Left lung (tissue), 10 donors: ENCODE data around the gene RCVRN. TPM values are rescaled to one million over a fixed set of nuclear protein-coding genes. Genes with fewer than 3 reads are reported as not detected.

Experiments
- ATAC-seq: fragments of 200-7000 bp; cut with Tn5 transposase; one replicate; pipeline ENCODE4 v1.9.1; 2020; ENCODE audit warnings: moderate library complexity
- DNase-seq, 4 donors: peaks; one replicate each; pipeline ENCODE4 v3.0.0-alpha.2; 2013 to 2020
- H3K27ac ChIP-seq, 2 donors: fragments of 200-600 bp; sonication (generic) in 1 of 2; one replicate each; pipeline versions ENCODE4 v1.5.0 to v1.8.0; 2020 to 2021
- H3K27me3 ChIP-seq, 2 donors: fragments of 200-600 bp; sonication (generic) in 1 of 2; one replicate each; pipeline versions ENCODE4 v1.5.0 to v1.8.0; 2020 to 2021
- H3K36me3 ChIP-seq, 2 donors: fragments of 200-600 bp; sonication (generic) in 1 of 2; one replicate each; pipeline versions ENCODE4 v1.5.0 to v1.8.0; 2020 to 2021
- H3K4me1 ChIP-seq, 2 donors: fragments of 200-600 bp; one replicate each; pipeline ENCODE4 v1.8.0; 2021
- H3K4me3 ChIP-seq, 2 donors: fragments of 200-600 bp; sonication (generic) in 1 of 2; one replicate each; pipeline versions ENCODE4 v1.5.0 to v1.8.0; 2020 to 2021; ENCODE audit warnings: mild to moderate bottlenecking in 1 of 2
- H3K9me3 ChIP-seq, 2 donors: fragments of 200-600 bp; sonication (generic) in 1 of 2; one replicate each; pipeline versions ENCODE4 v1.5.0 to v1.8.0; 2020 to 2021
- intact Hi-C, 2 donors: fragments of 100-400 bp; cut with DNase I; formaldehyde crosslinking; loops; one replicate each; pipeline versions ENCODE4 v1.11.2 to v1.14.2; 2022
- polyA plus RNA-seq, 6 donors: library from polyadenylated mRNA; unstranded; fragments of 120-200 nt; gene quantifications; one replicate each; pipeline ENCODE4 v1.2.1, GENCODE V29; 2013; ENCODE audit not compliant: insufficient read length in 6 of 6
- total RNA-seq, 2 donors: library from RNA; stranded (reverse); fragmentation: NEBNext Ultra II Directional; extraction: Animal tissue kit (Norgen Biotek cat#: 25700); gene quantifications; one replicate each; pipeline ENCODE4 v1.2.1, GENCODE V29; 2021
- TF ChIP-seq, protein P1 (sequence below), 2 donors: fragments of 200-600 bp; sonication (generic) in 1 of 2; IDR thresholded peaks; one replicate each; pipeline versions ENCODE4 v1.5.0 to v1.8.0; 2021; ENCODE audit warnings: antibody characterized with exemption in 2 of 2
- donor health status: DM: no; HTN: yes; CAD: no.
- donor health status: DM: no; HTN: no; CAD: no.

Gene RCVRN
- total and polyA plus RNA-seq, 8 donors = 0.17 to 0.67 (median 0.41) TPM

GRCh38 chr17:9900784-9901183 lies 4.3 kb downstream of the RCVRN start:
- Histone ChIP-seq H3K27ac (peak overlapping the region in 1 of 2 donors; percentile 33), H3K27me3 (peaks cover 0 to 15% of the 10 kb centered on the region in 2 donors), H3K36me3 (no peaks in the 10 kb centered on the region), H3K4me3 (no peak overlapping the region), H3K4me1 (peaks cover 0 to 4% of the 10 kb centered on the region in 2 donors), H3K9me3 (no peaks in the 10 kb centered on the region)
- intact Hi-C loops = no loop called here
- DNase-seq (no peak), ATAC-seq (peak; percentile 20)
- TF ChIP-seq, protein P1, sequence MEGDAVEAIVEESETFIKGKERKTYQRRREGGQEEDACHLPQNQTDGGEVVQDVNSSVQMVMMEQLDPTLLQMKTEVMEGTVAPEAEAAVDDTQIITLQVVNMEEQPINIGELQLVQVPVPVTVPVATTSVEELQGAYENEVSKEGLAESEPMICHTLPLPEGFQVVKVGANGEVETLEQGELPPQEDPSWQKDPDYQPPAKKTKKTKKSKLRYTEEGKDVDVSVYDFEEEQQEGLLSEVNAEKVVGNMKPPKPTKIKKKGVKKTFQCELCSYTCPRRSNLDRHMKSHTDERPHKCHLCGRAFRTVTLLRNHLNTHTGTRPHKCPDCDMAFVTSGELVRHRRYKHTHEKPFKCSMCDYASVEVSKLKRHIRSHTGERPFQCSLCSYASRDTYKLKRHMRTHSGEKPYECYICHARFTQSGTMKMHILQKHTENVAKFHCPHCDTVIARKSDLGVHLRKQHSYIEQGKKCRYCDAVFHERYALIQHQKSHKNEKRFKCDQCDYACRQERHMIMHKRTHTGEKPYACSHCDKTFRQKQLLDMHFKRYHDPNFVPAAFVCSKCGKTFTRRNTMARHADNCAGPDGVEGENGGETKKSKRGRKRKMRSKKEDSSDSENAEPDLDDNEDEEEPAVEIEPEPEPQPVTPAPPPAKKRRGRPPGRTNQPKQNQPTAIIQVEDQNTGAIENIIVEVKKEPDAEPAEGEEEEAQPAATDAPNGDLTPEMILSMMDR (IDR thresholded peaks at IDR 0.05) = no peak

GRCh38 chr17:9900044-9900594 lies 5.0 kb downstream of the RCVRN start:
- ATAC-seq (no peak), DNase-seq (no peak)
- no peak overlapping the region for H3K27ac ChIP-seq
- H3K9me3 ChIP-seq = no peaks in the 10 kb centered on the region
- H3K4me1 ChIP-seq = peaks cover 0 to 4% of the 10 kb centered on the region in 2 donors
- intact Hi-C loops = no loop called here
- H3K27me3 ChIP-seq = peaks cover 0 to 18% of the 10 kb centered on the region in 2 donors
- TF ChIP-seq, protein P1 (IDR thresholded peaks at IDR 0.05) = no peak
- no peaks in the 10 kb centered on the region for H3K36me3 ChIP-seq
- no peak overlapping the region for H3K4me3 ChIP-seq

DNA sequence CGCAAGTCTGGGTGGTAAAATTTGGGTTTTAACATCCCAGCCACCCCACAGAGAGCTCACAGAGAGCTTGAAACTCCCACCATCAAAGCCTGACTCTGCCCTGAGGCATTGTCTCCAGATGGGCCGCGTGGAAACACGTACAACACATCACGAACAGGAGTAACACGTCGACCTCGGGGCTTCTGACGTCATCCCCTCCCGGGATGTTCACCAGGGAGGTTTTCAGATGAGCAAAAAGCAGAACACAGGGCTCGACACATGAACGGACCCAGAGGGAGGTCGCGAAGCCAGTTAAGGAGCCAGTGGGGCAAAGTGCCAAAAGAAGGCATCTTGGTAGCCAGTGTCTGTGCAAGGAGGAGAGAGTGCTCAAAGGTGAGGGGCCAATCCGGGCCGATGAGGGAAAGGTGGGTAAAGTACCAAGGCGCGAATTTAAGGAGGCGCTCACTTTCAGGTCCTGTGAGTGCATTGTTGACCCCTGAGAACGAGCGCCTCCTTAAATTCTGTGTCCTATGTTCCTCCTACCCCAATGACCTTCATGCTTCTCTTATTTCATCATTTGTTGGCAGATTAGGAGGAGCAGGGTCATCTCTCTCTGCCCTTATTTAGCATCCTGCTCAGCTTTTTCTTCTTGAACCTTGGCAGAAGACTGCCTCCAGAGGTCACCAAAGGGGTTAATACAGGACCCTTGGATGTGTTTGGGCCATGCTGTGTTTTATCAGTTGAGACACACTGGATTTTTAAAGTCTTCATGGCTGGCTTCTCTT lies 5.6 kb downstream of the RCVRN start:
- no peaks in the 10 kb centered on the region for H3K9me3 ChIP-seq
- peaks cover 0 to 24% of the 10 kb centered on the region in 2 donors for H3K27me3 ChIP-seq
- no peak overlapping the region for H3K4me3 ChIP-seq
- no peak overlapping the region for H3K27ac ChIP-seq
- H3K36me3 ChIP-seq = no peaks in the 10 kb centered on the region
- no peak for ATAC-seq
- H3K4me1 ChIP-seq = peaks cover 0 to 4% of the 10 kb centered on the region in 2 donors
- intact Hi-C loops = no loop called here
- TF ChIP-seq, protein P1 (IDR thresholded peaks at IDR 0.05) = no peak
- no peak for DNase-seq

DNA sequence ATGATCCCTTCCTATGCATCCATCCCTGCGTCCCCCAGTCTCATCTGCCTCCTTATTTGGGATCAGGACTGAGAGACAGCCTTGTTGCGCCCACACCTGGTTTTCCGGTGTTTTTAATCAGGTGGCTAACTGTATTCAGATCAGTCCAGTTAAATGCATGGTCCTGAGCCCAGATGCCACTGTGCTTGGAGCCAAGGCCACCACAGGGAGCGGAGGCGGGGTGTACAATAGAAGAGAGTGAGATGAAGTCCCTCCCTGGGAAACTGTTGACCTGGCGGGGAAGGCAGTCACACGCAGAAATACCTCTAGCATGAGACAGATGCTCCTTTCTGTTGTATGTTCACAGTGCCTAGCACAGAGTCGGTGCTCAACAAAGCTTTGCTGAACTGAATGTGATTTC lies 6.3 kb downstream of the RCVRN start:
- H3K27me3 ChIP-seq = peaks cover 0 to 29% of the 10 kb centered on the region in 2 donors
- peaks cover 0 to 4% of the 10 kb centered on the region in 2 donors for H3K4me1 ChIP-seq
- no peaks in the 10 kb centered on the region for H3K9me3 ChIP-seq
- no peak overlapping the region for H3K27ac ChIP-seq
- intact Hi-C loops = no loop called here
- no peaks in the 10 kb centered on the region for H3K36me3 ChIP-seq
- no peak for DNase-seq
- ATAC-seq = no peak
- H3K4me3 ChIP-seq = no peak overlapping the region
- TF ChIP-seq, protein P1 (IDR thresholded peaks at IDR 0.05) = no peak

DNA sequence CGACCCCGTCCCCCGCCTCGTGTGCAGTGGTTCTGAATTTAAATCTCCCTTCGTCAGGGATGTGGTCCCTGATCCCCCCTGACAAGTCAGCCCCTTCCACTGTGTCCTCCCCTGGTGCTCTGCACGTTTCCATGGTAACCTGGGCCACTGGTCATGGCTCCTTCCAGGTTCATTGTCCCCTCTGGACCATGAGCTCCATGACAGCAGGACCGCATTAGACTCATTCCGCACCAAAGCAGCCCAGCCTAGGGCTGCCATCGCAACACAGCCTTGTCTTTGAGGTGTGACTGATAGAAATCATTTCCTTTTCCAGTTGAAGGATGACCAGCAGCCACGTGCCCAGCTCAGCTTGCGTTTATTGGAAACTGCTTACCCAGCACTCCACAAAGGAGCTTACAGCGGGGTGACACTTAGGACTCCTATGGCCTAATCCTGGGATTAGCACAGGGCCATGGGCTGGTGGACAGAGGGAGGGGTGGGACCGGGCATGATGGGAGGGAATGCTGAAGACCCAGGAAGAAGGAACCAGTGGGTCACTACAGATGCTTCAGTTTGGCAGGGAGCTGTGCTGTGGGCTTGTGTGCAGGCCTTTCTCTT lies 7.6 kb downstream of the RCVRN start:
- intact Hi-C loops = no loop called here
- no peak for DNase-seq
- Histone ChIP-seq H3K9me3 (no peaks in the 10 kb centered on the region), H3K36me3 (no peaks in the 10 kb centered on the region), H3K27ac (no peak overlapping the region), H3K4me3 (no peak overlapping the region), H3K4me1 (peaks cover 0 to 4% of the 10 kb centered on the region in 2 donors), H3K27me3 (peaks cover 0 to 29% of the 10 kb centered on the region in 2 donors)
- no peak for ATAC-seq
- TF ChIP-seq, protein P1 (IDR thresholded peaks at IDR 0.05) = no peak
